Breast epithelium (tissue), 3 donors: ENCODE results near the gene CMTM6.

Experiments used
- POLR2A ChIP-seq: fragments of 450-650 bp; IDR thresholded peaks from one replicate; pipeline ENCODE4 v1.6.1; 2016; ENCODE audit warnings: antibody characterized with exemption, mild to moderate bottlenecking, moderate library complexity
- TF ChIP-seq, protein P1 (sequence below), 3 donors: fragments of 450-650 bp; IDR thresholded peaks; one replicate each; pipeline ENCODE4 v1.5.1; 2016 to 2017; ENCODE audit warnings: antibody characterized with exemption in 3 of 3, mild to moderate bottlenecking in 3 of 3, moderate library complexity in 3 of 3

DNA sequence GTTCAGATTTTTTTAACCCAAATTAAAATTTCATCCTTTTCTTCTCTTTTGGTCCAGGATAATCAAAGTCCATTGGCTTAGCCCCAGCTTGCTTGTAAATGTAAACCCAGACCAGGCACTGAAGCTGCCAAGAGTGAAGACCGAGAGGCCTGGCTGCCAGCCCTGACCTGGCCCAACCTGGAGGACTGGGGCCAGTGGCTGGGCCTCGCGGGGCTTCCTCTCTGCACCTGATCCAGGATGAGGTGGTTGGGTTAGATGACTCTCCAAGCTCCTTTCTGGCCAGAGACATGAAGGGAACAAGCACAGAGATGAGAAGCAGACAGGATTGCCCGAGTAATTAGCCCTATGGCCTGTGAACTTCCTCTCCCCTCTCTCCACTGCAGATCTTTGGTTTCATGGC is 50.6 kb downstream of the CMTM6 start:
- no peak for TF ChIP-seq POLR2A
- TF ChIP-seq, protein P1, sequence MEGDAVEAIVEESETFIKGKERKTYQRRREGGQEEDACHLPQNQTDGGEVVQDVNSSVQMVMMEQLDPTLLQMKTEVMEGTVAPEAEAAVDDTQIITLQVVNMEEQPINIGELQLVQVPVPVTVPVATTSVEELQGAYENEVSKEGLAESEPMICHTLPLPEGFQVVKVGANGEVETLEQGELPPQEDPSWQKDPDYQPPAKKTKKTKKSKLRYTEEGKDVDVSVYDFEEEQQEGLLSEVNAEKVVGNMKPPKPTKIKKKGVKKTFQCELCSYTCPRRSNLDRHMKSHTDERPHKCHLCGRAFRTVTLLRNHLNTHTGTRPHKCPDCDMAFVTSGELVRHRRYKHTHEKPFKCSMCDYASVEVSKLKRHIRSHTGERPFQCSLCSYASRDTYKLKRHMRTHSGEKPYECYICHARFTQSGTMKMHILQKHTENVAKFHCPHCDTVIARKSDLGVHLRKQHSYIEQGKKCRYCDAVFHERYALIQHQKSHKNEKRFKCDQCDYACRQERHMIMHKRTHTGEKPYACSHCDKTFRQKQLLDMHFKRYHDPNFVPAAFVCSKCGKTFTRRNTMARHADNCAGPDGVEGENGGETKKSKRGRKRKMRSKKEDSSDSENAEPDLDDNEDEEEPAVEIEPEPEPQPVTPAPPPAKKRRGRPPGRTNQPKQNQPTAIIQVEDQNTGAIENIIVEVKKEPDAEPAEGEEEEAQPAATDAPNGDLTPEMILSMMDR (IDR thresholded peaks at IDR 0.05): no peak
